HUES64 (cell line): ENCODE data around the gene HIP1R.

ENCODE experiments used
- H3K27ac ChIP-seq: 2 replicates; pipeline ENCODE4 v1.7.0; 2013; ENCODE audit warnings: low read depth, low read length, inconsistent platforms
- H3K27me3 ChIP-seq: 2 replicates; pipeline ENCODE4 v1.6.1; 2013; ENCODE audit warnings: mild to moderate bottlenecking, low read length; ENCODE audit not compliant: insufficient read depth
- H3K36me3 ChIP-seq: 2 replicates; pipeline ENCODE4 v1.6.1; 2013; ENCODE audit warnings: mild to moderate bottlenecking, low read length; ENCODE audit not compliant: insufficient read depth
- H3K4me1 ChIP-seq: 2 replicates; pipeline ENCODE4 v1.6.1; 2013; ENCODE audit warnings: mild to moderate bottlenecking, low read length, moderate library complexity; ENCODE audit not compliant: insufficient read depth
- H3K4me3 ChIP-seq: 2 replicates; pipeline ENCODE4 v1.5.1; 2013; ENCODE audit warnings: mild to moderate bottlenecking, low read length, moderate library complexity
- H3K9ac ChIP-seq: 2 replicates; pipeline ENCODE4 v1.6.1; 2013; ENCODE audit warnings: mild to moderate bottlenecking, low read depth, low read length
- H3K9me3 ChIP-seq: 2 replicates; pipeline ENCODE4 v1.6.1; 2013; ENCODE audit warnings: low read depth, low read length; ENCODE audit not compliant: insufficient read depth
- WGBS: fragments of 150-250, 120-280 bp; methylation state at CpG from one replicate; pipeline ENCODE4 v1.1.7; 2013; ENCODE audit warnings: missing lambda C conversion rate; 5-methylcytosine and 5-hydroxymethylcytosine counted together

Gene HIP1R

GRCh38 chr12:122866379-122866778, 31.1 kb downstream of the HIP1R start:
- no peak overlapping the region for H3K4me3 ChIP-seq
- H3K9ac ChIP-seq = no peak overlapping the region
- peaks cover 41% of the 10 kb centered on the region for H3K27me3 ChIP-seq
- H3K27ac ChIP-seq = no peak overlapping the region
- H3K4me1 ChIP-seq = peaks cover 6% of the 10 kb centered on the region; the same call in 1 of the 2 replicates
- peaks cover 31% of the 10 kb centered on the region for H3K36me3 ChIP-seq
- 95% methylated on average over 17 of the region's 17 CpGs for WGBS
- no peaks in the 10 kb centered on the region for H3K9me3 ChIP-seq

DNA sequence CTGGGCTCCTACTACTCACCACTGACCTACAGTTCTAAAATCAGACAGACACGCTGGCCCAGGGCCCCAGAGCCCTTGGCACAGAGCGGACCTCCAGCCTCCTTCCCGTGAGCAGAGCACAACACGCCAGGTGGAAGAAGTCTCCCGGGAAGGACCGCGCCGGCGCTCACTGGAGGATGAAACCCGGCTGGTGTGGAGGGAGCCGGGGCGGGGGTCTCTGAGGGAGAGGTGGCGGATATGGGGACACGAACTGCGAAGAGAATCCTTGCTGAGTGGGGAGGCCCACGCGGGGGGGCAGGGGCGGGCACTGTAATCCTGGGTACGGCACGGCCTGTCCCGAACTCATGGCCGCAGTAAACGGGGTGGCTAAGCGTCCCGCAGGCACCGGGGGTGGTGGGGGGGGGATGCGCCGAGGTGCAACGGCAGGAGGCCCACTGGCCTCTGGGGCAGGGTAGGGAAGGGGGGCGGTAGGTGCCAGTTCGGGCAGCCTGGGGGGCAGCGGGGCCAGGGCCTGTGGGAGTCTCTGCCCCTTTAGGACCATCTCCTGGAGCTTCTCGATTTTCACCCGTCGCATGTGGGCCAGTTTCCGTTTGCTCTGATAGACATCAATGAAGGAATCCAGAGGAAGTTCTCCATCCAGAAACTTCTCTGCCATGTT, 31.8 kb downstream of the HIP1R start:
- Histone ChIP-seq H3K27ac (no peak overlapping the region), H3K4me1 (peaks cover 12% of the 10 kb centered on the region), H3K4me3 (no peak overlapping the region), H3K36me3 (peaks cover 31% of the 10 kb centered on the region), H3K9me3 (no peaks in the 10 kb centered on the region), H3K27me3 (peaks cover 48% of the 10 kb centered on the region), H3K9ac (no peak overlapping the region)
- 95% methylated on average over 36 of the region's 36 CpGs for WGBS

- H3K4me1 ChIP-seq = peaks cover 19% of the 10 kb centered on the region
- no peak overlapping the region for H3K9ac ChIP-seq
- H3K27me3 ChIP-seq = peaks cover 54% of the 10 kb centered on the region
- peaks cover 31% of the 10 kb centered on the region for H3K36me3 ChIP-seq
- 90% methylated on average over 33 of the region's 33 CpGs for WGBS
- no peak overlapping the region for H3K4me3 ChIP-seq
- no peaks in the 10 kb centered on the region for H3K9me3 ChIP-seq
- no peak overlapping the region for H3K27ac ChIP-seq
Measured at GRCh38 chr12:122867691-122868461, 32.6 kb downstream of the HIP1R start.

DNA sequence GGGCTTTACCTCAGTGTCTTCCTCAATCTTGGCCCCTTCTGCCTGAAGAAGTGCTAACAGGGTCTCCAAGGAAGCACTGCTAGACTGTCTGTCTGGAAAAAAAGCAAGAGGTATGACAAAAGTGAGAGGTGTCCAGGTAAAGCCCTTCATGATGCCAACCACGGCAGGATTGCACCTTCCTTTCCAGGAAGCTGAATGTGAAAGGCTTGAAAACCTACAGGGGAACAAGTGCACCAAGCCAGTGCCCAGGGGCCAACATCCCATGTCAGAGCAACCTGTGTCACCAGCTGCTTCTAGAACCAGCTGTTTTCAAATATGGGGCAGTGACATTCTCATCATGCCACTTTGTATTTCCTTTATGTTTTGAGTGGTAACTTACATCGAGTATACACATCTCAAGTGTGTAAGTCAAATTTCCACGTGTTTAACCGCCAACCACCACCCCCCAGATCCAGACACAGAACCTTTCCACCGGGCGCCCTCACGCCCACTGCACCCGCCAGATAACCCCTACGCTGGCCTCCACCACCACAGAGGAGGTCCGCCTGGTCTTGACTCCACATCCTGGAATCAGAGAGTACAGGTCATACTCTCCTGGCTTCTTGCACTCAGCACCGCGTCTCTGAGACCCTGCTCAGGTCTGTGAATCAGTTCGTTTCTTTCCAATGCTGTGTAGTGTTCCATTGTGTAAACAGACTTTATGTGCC, 33.4 kb downstream of the HIP1R start:
- Histone ChIP-seq H3K4me1 (peaks cover 20% of the 10 kb centered on the region), H3K4me3 (no peak overlapping the region), H3K27ac (no peak overlapping the region), H3K9ac (no peak overlapping the region), H3K36me3 (peaks cover 31% of the 10 kb centered on the region), H3K27me3 (peaks cover 62% of the 10 kb centered on the region), H3K9me3 (no peaks in the 10 kb centered on the region)
- 93% methylated on average over 13 of the region's 13 CpGs for WGBS

DNA sequence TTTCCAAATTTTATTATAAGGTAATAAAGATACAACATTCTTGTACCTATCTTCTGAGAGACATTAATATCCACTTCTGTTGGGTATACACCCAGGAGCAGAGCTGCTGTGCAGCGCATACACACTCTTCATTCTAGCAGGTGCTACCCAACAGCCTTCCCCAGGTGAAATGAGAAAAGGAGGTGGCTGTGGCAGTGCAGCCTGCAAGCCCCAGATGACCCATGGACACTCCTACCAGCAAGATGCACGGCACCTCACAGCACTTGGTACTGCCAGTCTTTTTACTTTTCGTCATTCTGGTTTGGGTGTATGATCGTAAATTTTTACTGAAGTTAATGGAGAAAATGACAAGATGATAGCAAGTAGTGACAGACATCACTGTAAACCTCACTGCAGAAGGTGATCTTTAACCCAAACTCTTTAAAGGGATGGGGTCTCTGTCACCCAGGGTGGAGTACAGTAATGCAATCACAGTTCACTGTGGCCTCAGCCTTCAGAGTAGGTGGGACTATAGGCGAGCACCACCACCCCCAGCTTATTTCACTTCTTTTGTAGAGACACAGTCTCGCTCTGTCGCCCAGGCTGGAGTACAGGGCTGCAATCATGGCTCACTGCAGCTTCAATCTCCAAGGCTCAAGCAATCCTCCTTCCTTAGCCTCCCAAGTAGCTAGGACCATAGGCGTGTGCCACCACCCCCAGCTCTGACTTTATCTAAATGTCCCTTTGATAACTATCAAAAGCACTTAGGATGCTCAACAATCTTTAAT, 34.1 kb downstream of the HIP1R start:
- 96% methylated on average over 8 of the region's 8 CpGs for WGBS
- Histone ChIP-seq H3K4me1 (peaks cover 26% of the 10 kb centered on the region), H3K4me3 (no peak overlapping the region), H3K9me3 (no peaks in the 10 kb centered on the region), H3K27me3 (peaks cover 70% of the 10 kb centered on the region), H3K27ac (no peak overlapping the region), H3K9ac (no peak overlapping the region), H3K36me3 (peaks cover 31% of the 10 kb centered on the region)

DNA sequence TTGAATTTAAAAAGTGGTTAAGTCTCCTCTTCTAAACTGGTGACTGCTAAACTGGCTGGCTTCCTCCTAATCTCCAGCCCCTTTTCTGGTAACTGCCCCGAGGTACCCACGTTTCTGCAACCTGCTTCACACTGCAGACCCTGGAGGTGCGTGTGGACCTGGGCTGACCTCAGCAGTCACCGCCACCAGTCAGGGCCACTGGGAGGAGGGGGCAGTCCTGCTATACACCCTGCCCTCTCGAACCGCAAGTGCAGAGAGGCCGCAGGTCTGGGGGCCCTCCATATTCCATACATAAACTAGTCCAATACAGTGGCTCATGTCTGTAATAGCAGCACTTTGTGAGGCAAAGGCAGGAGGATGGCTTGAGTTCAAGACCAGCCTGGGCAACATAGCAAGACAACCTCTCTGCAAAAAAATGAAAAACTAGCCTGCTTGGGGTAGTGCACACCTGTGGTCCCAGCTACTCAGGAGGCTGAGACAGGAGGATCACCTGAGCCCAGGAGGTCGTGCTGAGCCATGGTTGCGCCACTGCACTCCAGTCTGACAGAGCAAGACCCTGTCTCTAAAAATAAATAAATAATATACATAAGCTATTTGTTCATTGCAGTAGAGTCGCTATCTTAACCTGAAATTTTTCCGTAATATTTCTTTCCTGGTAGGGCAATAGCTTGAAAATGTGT, 35.0 kb downstream of the HIP1R start:
- 93% methylated on average over 11 of the region's 11 CpGs for WGBS
- H3K36me3 ChIP-seq = peaks cover 31% of the 10 kb centered on the region
- peaks cover 30% of the 10 kb centered on the region for H3K4me1 ChIP-seq
- H3K9ac ChIP-seq = no peak overlapping the region
- peaks cover 76% of the 10 kb centered on the region for H3K27me3 ChIP-seq
- H3K9me3 ChIP-seq = no peaks in the 10 kb centered on the region
- no peak overlapping the region for H3K27ac ChIP-seq
- H3K4me3 ChIP-seq = no peak overlapping the region

- peaks cover 37% of the 10 kb centered on the region for H3K4me1 ChIP-seq
- H3K27me3 ChIP-seq = peaks cover 84% of the 10 kb centered on the region
- peaks cover 31% of the 10 kb centered on the region for H3K36me3 ChIP-seq
- WGBS = 52% methylated on average over 15 of the region's 15 CpGs
- H3K9ac ChIP-seq = no peak overlapping the region
- no peaks in the 10 kb centered on the region for H3K9me3 ChIP-seq
- no peak overlapping the region for H3K4me3 ChIP-seq
- no peak overlapping the region for H3K27ac ChIP-seq
Measured at GRCh38 chr12:122870867-122871664, 35.8 kb downstream of the HIP1R start.

- Histone ChIP-seq H3K9ac (no peak overlapping the region), H3K27ac (no peak overlapping the region), H3K4me1 (peaks cover 37% of the 10 kb centered on the region), H3K36me3 (peaks cover 27% of the 10 kb centered on the region), H3K9me3 (no peaks in the 10 kb centered on the region), H3K27me3 (peaks cover 94% of the 10 kb centered on the region), H3K4me3 (peak overlapping the region; percentile 24; the same call in 1 of the 2 replicates)
- WGBS = 4% methylated on average over 23 of the region's 23 CpGs
Measured at GRCh38 chr12:122871851-122872780, 36.9 kb downstream of the HIP1R start.

GRCh38 chr12:122872815-122873361, 37.6 kb downstream of the HIP1R start:
- no peak overlapping the region for H3K9ac ChIP-seq
- peaks cover 99% of the 10 kb centered on the region for H3K27me3 ChIP-seq
- no peak overlapping the region for H3K27ac ChIP-seq
- H3K36me3 ChIP-seq = peaks cover 27% of the 10 kb centered on the region
- H3K9me3 ChIP-seq = no peaks in the 10 kb centered on the region
- H3K4me3 ChIP-seq = no peak overlapping the region
- H3K4me1 ChIP-seq = peaks cover 37% of the 10 kb centered on the region
- WGBS = 20% methylated on average over 12 of the region's 12 CpGs
